Stomach (tissue), 9 donors: ENCODE data around the gene ENOX1. TPM values are rescaled to one million over a fixed set of nuclear protein-coding genes. Genes with fewer than 3 reads are reported as not detected.
"Not testable (repeated sequence)": the region's sequence is repeated elsewhere in the genome, so short reads cannot be mapped to it uniquely, and the experiment has no call there.

ENCODE experiments used
- DNase-seq, 2 donors: peaks; one replicate each; pipeline versions ENCODE4 v3.0.0 to v3.0.0-alpha.2; 2013 to 2019
- H3K27ac ChIP-seq, 5 donors: fragments of 200-600 bp in 4 of 5; sonication (generic) in 4 of 5; one replicate each; pipeline ENCODE4 v1.5.1; 2013 to 2019; ENCODE audit warnings: mild to moderate bottlenecking in 1 of 5, moderate library complexity in 1 of 5
- H3K27me3 ChIP-seq, 3 donors: fragments of 200-600 bp; sonication (generic); one replicate each; pipeline ENCODE4 v1.5.1; 2017 to 2019; ENCODE audit warnings: mixed run types in 1 of 3
- H3K36me3 ChIP-seq, 4 donors: fragments of 200-600 bp; sonication (generic); 1 replicate in 3 of 4; 2 replicates in 1 of 4; pipeline ENCODE4 v1.5.1; 2016 to 2019
- H3K4me1 ChIP-seq, 4 donors: fragments of 200-600 bp; sonication (generic); one replicate each; pipeline ENCODE4 v1.5.1; 2016 to 2019
- H3K4me3 ChIP-seq, 4 donors: fragments of 200-600 bp; sonication (generic) in 3 of 4; one replicate each; pipeline ENCODE4 v1.5.1; 2016 to 2019; ENCODE audit warnings: mild to moderate bottlenecking in 1 of 4
- H3K9me3 ChIP-seq, 4 donors: fragments of 200-600 bp; sonication (generic); one replicate each; pipeline ENCODE4 v1.5.1; 2016 to 2019
- EP300 ChIP-seq: sonication (generic); formaldehyde crosslinking; IDR thresholded peaks from one replicate; pipeline ENCODE4 v1.6.1; 2017; ENCODE audit warnings: antibody characterized with exemption
- POLR2A ChIP-seq, 4 donors: fragments of 450-650 bp; IDR thresholded peaks; one replicate each; pipeline ENCODE4 v1.6.1; 2016; ENCODE audit warnings: antibody characterized with exemption in 4 of 4, control low read depth in 2 of 4, mild to moderate bottlenecking in 1 of 4, moderate library complexity in 1 of 4
- POLR2AphosphoS5 ChIP-seq, 3 donors: sonication (generic); formaldehyde crosslinking; IDR thresholded peaks; one replicate each; pipeline ENCODE4 v1.6.1; 2016; ENCODE audit warnings: antibody characterized with exemption in 3 of 3
- WGBS, 5 donors: extraction: QIAGEN DNeasy Blood & Tissue Kit in 3 of 5; methylation state at CpG; one replicate each; pipeline versions ENCODE4 v1.1.5 to v1.1.7; 2013 to 2018; 5-methylcytosine and 5-hydroxymethylcytosine counted together
- intact Hi-C: fragments of 100-400 bp; cut with DNase I; formaldehyde crosslinking; loops from one replicate; pipeline ENCODE4 v1.15.1; 2023; ENCODE audit warnings: low total_unique reads
- polyA plus RNA-seq, 3 donors: library from polyadenylated mRNA; stranded (reverse); fragments of 200-250 nt; gene quantifications; one replicate each; pipeline ENCODE4 v1.2.3, GENCODE V29; 2013
- total RNA-seq, 5 donors: library from RNA; depleted of rRNA; stranded (reverse); fragments of >200 nt; gene quantifications; one replicate each; pipeline versions ENCODE4 v1.1.0 to v1.2.3, GENCODE V29; 2014 to 2016
- TF ChIP-seq, protein P1 (sequence below), 7 experiments: fragments of 450-650 bp in 4 of 7; fragments of 200-600 bp in 3 of 7; sonication (generic) in 3 of 7; IDR thresholded peaks; one replicate each; pipeline ENCODE4 v1.5.1; 2016 to 2019; ENCODE audit warnings: antibody characterized with exemption in 7 of 7, control low read depth in 2 of 7, mild to moderate bottlenecking in 1 of 7
- donor health status: healthy with polysubstance abuse.
- donor health status: Bipolar disorder and iron deficiency.
- donor health status: healthy.

Gene ENOX1
- total and polyA plus RNA-seq, 8 donors = 0.46 to 6.2 (median 1.4) TPM; not detected in 1

DNA sequence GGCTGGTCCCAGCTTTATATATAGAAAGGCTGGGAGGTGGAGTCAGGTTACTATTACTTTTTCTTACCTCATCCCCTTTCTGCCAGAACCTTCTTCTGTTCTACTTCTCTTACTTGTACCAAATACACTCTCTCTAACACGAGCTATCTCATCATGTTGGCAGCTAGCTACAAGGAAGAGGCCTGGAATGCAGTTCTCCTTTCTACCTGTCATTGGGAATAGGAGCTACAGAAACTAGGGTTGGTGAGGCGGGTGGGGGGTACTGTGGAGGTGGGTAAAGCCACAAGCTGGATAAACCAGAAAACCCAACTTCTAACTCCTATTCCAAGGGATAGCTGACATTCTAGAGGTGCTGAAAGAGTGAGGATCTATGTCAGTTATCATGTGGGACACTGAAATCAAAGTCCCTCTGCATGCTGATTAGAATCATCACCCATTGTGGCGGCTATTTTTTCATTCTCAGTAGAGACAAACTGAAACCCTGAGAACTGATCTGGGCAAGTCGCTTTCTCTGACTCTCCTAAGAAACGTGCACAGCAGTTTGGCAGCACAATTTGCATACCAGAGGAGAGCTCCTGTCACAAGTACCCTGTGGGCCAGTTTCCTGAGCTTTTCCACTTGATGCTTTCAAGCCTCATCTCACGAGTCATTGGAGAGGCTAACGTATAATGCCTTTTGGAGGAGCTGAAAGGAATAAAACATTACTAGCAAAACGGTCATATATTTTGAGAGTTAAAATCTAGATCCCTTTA lies 358.1 kb downstream of the ENOX1 start:
- Histone ChIP-seq H3K4me1 (peaks cover 0 to 3% (median 0%) of the 10 kb centered on the region in 4 donors), H3K27me3 (no peaks in the 10 kb centered on the region), H3K36me3 (no peaks in the 10 kb centered on the region), H3K27ac (no peak overlapping the region), H3K9me3 (no peaks in the 10 kb centered on the region), H3K4me3 (no peak overlapping the region)
- no peak for DNase-seq
- WGBS, 5 donors = 71 to 85% (median 81%) methylated on average over 8 of the region's 8 CpGs
- TF ChIP-seq POLR2AphosphoS5 (IDR thresholded peaks at IDR 0.05) (no peak), POLR2A (IDR thresholded peaks at IDR 0.05) (no peak), EP300 (no peak)
- TF ChIP-seq, protein P1, sequence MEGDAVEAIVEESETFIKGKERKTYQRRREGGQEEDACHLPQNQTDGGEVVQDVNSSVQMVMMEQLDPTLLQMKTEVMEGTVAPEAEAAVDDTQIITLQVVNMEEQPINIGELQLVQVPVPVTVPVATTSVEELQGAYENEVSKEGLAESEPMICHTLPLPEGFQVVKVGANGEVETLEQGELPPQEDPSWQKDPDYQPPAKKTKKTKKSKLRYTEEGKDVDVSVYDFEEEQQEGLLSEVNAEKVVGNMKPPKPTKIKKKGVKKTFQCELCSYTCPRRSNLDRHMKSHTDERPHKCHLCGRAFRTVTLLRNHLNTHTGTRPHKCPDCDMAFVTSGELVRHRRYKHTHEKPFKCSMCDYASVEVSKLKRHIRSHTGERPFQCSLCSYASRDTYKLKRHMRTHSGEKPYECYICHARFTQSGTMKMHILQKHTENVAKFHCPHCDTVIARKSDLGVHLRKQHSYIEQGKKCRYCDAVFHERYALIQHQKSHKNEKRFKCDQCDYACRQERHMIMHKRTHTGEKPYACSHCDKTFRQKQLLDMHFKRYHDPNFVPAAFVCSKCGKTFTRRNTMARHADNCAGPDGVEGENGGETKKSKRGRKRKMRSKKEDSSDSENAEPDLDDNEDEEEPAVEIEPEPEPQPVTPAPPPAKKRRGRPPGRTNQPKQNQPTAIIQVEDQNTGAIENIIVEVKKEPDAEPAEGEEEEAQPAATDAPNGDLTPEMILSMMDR (IDR thresholded peaks at IDR 0.05) = no peak
- intact Hi-C loops = no loop called here

- 53 to 76% (median 71%) methylated on average over 4 of the region's 4 CpGs for WGBS, 5 donors
- peaks cover 0 to 6% (median 0%) of the 10 kb centered on the region in 4 donors for H3K4me1 ChIP-seq
Measured at GRCh38 chr13:43426355-43426754, 360.4 kb downstream of the ENOX1 start.

GRCh38 chr13:43425234-43425633 lies 361.5 kb downstream of the ENOX1 start:
- H3K36me3 ChIP-seq = no peaks in the 10 kb centered on the region
- intact Hi-C loops = no loop called here
- peaks cover 0 to 6% (median 0%) of the 10 kb centered on the region in 4 donors for H3K4me1 ChIP-seq
- no peak overlapping the region for H3K4me3 ChIP-seq
- no peaks in the 10 kb centered on the region for H3K27me3 ChIP-seq
- 88 to 97% (median 92%) methylated on average over 1 of the region's 1 CpG for WGBS, 5 donors
- peaks cover 0 to 4% (median 0%) of the 10 kb centered on the region in 4 donors for H3K9me3 ChIP-seq
- H3K27ac ChIP-seq = no peak overlapping the region
- TF ChIP-seq POLR2A (IDR thresholded peaks at IDR 0.05) = no peak
- TF ChIP-seq, protein P1 (IDR thresholded peaks at IDR 0.05) = no peak
- TF ChIP-seq EP300 = no peak
- no peak for TF ChIP-seq POLR2AphosphoS5 (IDR thresholded peaks at IDR 0.05)
- no peak for DNase-seq

More at GRCh38 chr13:43426355-43426754, 360.4 kb downstream of the ENOX1 start:
- H3K27ac ChIP-seq = no peak overlapping the region
- no peak for DNase-seq
- no peaks in the 10 kb centered on the region for H3K27me3 ChIP-seq
- intact Hi-C loops = no loop called here
- no peaks in the 10 kb centered on the region for H3K36me3 ChIP-seq
- H3K4me3 ChIP-seq = no peak overlapping the region
- H3K9me3 ChIP-seq = no peaks in the 10 kb centered on the region
- TF ChIP-seq POLR2AphosphoS5 (IDR thresholded peaks at IDR 0.05) (no peak), POLR2A (IDR thresholded peaks at IDR 0.05) (no peak), EP300 (no peak)

DNA sequence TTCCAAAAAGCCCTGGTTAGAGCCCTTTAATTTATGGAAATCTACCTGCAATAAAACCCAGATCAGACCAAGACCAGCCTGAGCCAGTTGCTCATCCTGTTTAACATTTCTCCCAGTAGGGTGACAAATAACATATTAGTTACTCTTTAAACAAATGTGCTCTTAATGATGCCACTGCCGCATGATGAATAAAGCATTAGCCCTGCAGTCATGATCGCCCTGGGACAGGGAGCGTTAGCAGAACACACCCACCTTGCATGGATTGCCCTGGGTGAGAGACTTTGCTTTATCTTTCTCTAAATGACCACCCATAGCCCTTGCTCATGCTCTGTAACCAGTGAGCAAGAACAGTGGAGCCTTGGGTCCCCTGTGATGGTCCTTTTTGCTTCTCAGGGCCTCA lies 362.4 kb downstream of the ENOX1 start:
- intact Hi-C loops = no loop called here
- 90 to 100% (median 94%) methylated on average over 3 of the region's 3 CpGs for WGBS, 5 donors
- DNase-seq = no peak
- Histone ChIP-seq H3K4me3 (no peak overlapping the region), H3K27ac (no peak overlapping the region), H3K36me3 (no peaks in the 10 kb centered on the region), H3K27me3 (no peaks in the 10 kb centered on the region), H3K9me3 (peaks cover 0 to 6% (median 2%) of the 10 kb centered on the region in 4 donors), H3K4me1 (peaks cover 0 to 6% (median 0%) of the 10 kb centered on the region in 4 donors)
- TF ChIP-seq POLR2AphosphoS5 (IDR thresholded peaks at IDR 0.05) = no peak
- no peak for TF ChIP-seq EP300
- no peak for TF ChIP-seq POLR2A (IDR thresholded peaks at IDR 0.05)
- TF ChIP-seq, protein P1 (IDR thresholded peaks at IDR 0.05) = no peak

DNA sequence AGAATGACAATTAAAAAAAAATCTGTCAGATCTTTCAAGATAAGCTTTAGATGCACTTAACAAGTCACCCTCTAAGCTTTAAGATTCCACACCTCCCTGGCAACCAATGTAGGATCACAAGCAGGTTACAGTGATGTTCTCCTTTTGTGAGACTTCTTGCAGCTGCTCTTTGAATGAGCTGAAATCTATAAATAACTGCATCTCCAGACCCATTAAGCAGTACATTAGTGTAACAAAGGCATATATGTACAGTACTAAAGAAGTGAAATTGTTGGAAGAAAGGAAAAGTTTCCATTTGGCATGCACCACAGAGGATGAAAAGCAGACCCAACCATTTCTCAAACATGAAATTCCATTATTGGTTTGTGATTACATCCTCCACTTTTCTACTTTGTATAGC lies 364.7 kb downstream of the ENOX1 start:
- no peaks in the 10 kb centered on the region for H3K27me3 ChIP-seq
- peaks cover 0 to 6% (median 2%) of the 10 kb centered on the region in 4 donors for H3K9me3 ChIP-seq
- DNase-seq = peak in 1 of 2 donors; percentile 68
- no peaks in the 10 kb centered on the region for H3K36me3 ChIP-seq
- TF ChIP-seq, protein P1 (IDR thresholded peaks at IDR 0.05) = no peak
- TF ChIP-seq POLR2A (IDR thresholded peaks at IDR 0.05) (no peak), EP300 (no peak), POLR2AphosphoS5 (IDR thresholded peaks at IDR 0.05) (no peak)
- no peak overlapping the region for H3K4me3 ChIP-seq
- no peak overlapping the region for H3K27ac ChIP-seq
- intact Hi-C loops = no loop called here
- H3K4me1 ChIP-seq = peaks cover 0 to 6% (median 0%) of the 10 kb centered on the region in 4 donors

DNA sequence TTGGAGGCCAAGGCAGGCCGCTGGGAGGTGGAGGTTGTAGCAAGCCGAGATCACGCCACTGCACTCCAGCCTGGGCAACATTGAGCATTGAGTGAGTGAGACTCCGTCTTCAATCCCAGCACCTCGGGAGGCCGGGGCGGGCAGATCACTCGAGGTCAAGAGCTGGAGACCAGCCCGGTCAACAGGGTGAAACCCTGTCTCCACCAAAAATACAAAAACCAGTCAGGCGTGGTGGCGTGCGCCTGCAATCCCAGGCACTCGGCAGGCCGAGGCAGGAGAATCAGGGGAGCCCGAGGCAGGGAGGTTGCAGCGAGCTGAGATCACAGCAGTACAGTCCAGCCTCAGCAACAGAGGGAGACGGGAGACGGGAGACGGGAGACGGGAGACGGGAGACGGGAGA lies 369.9 kb downstream of the ENOX1 start:
- H3K36me3 ChIP-seq, H3K27me3 ChIP-seq, H3K27ac ChIP-seq, intact Hi-C loops, H3K9me3 ChIP-seq, H3K4me1 ChIP-seq, H3K4me3 ChIP-seq, DNase-seq: not testable (repeated sequence)
- 93 to 97% (median 96%) methylated on average over 18 to 22 of the region's 22 CpGs for WGBS, 5 donors

- DNase-seq, H3K27me3 ChIP-seq, intact Hi-C loops, H3K4me3 ChIP-seq, H3K27ac ChIP-seq, H3K9me3 ChIP-seq, H3K36me3 ChIP-seq: not testable (repeated sequence)
- WGBS, 5 donors = 84 to 94% (median 92%) methylated on average over 8 to 21 of the region's 21 CpGs
- peaks cover 0 to 10% (median 0%) of the 10 kb centered on the region in 4 donors for H3K4me1 ChIP-seq
Measured at GRCh38 chr13:43416408-43416807, 370.4 kb downstream of the ENOX1 start.
